Brain microvascular endothelial cell (primary cell): ENCODE results near the gene C9orf78.

Experiments
- DNase-seq: peaks from one replicate; pipeline ENCODE4 v3.0.0-alpha.2; 2020
- H3K27ac ChIP-seq: fragments of 250-450 bp; sonication (Bioruptor Pico); 2 replicates; pipeline ENCODE4 v1.5.1; 2020; ENCODE audit warnings: mild to moderate bottlenecking, moderate library complexity
- H3K27me3 ChIP-seq: fragments of 250-450 bp; sonication (Bioruptor Pico); replicated peaks from 2 replicates; pipeline ENCODE4 v1.5.1; 2020; ENCODE audit warnings: mild to moderate bottlenecking
- H3K36me3 ChIP-seq: fragments of 250-450 bp; sonication (Bioruptor Pico); replicated peaks from 2 replicates; pipeline ENCODE4 v1.5.1; 2020; ENCODE audit warnings: mild to moderate bottlenecking
- H3K4me3 ChIP-seq: 2 replicates; pipeline ENCODE4 v1.5.1; 2011; ENCODE audit warnings: low read depth, mild to moderate bottlenecking, control low read depth, low read length, moderate library complexity
- CTCF ChIP-seq: IDR thresholded peaks from 2 replicates; pipeline ENCODE4 v1.5.1; 2011; ENCODE audit warnings: low read depth, mild to moderate bottlenecking, moderate library complexity, low read length, control low read depth, inconsistent platforms; ENCODE audit errors: missing control alignments
- in situ Hi-C: cut with HindIII; loops from 2 replicates; pipeline ENCODE4 v1.10.0; 2017; ENCODE audit warnings: low sequenced_read_pairs, low pct_ligation_motif_present

Gene C9orf78

DNA sequence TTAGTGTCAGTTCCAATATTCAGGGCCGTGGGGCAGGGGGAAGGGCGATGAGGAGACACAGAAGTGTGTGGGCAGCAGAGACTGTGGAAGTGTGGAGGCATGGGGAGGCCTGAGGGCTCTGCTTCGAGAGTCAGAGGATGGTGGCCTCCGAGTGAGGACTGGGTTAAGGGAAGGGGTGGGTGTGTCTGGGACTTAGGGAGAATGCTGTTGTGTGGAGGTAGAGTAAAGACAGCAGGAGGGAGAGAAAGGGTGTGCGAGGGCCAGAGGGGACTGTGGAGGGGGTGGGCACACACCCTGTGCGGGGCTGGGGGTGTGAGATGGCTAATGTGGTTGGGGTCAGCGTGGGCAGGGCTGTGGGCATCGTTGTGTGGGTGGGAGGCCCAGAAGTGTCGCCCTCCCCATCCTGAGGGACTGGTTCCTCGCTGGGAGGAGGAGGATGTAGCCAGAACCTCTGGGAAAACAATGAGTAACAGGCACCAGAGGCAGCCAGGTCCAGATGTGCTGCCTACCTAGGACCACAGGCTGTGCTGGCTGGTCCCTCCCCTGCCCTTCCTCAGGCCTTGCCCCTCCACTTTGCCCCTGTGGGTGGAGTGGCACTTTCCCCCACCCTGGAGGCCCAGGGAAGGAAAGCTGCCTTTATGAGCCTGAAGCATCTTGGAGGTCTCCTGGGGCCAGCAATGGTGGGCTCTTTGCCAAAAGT, 4.4 kb upstream of the C9orf78 start:
- in situ Hi-C loops, result no loop called here
- peak overlapping the region; percentile 23 for H3K27ac ChIP-seq
- DNase-seq, result no peak
- no peaks in the 10 kb centered on the region for H3K27me3 ChIP-seq
- no peak for TF ChIP-seq CTCF
- H3K36me3 ChIP-seq, result no peaks in the 10 kb centered on the region
- no peak overlapping the region for H3K4me3 ChIP-seq

- in situ Hi-C loops, result no loop called here
- H3K36me3 ChIP-seq, result no peaks in the 10 kb centered on the region
- H3K27me3 ChIP-seq, result no peaks in the 10 kb centered on the region
- TF ChIP-seq CTCF, result peak; percentile 2
- H3K4me3 ChIP-seq, result no peak overlapping the region
- peak; percentile 83 for DNase-seq
- H3K27ac ChIP-seq, result peak overlapping the region; percentile 23
These were observed 3.7 kb upstream of the C9orf78 start for GRCh38 chr9:129838707-129839259.

DNA sequence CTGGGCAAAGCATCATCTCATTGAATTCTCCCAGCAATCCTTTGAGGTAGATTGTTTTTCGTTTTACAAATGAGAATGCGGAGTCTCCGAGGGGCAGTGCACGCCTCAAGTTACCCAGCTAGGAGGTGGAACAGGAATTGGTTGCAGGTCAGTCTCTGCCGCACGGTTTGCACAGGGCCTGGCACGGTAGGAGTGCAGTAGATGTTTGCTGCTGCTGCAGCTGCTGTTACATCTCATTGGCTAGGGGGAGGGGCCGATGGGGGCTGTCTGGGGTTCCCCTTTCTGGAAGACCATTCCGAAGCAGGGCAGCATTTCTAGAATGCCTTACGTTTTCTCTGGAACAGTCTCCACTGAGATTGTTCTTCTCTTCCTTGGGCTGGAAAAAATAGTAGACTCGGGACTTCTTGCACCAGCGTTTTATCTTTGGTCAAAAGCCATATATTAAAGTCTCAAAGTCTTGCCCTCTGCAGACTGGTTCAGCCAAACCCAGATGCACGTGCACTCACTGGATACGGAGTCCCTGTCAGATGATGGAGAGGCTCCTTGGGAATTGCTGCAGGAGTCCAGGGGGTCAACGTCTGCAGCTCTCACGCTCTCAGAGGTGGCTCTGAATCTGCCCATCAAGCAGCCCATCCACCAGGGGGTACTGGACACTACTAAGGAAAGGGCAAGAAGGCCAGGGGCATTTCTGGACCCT, 1.4 kb upstream of the C9orf78 start:
- H3K27ac ChIP-seq, result no peak overlapping the region
- DNase-seq, result no peak
- in situ Hi-C loops, result no loop called here

DNA sequence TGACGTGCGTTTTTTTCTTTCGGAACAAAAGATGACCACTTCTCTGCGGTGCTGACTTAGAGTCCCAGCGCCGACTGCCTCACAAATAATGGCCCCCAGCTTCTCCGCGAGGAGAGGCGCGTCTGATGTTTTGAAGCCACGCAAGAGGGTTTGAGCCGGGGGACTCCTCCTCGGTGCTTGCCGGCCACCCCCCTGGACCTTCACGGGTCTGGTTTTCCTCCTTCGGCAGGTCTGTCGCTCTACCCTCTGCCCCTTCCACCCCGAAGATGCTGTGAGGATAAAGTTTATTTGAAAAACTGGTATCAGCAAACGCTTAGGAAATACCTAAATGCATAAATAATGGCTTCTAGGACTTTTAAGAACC, 767 bp upstream of the C9orf78 start:
- Histone ChIP-seq H3K27me3 (no peaks in the 10 kb centered on the region), H3K4me3 (peak overlapping the region; percentile 96), H3K36me3 (peaks cover 18% of the 10 kb centered on the region), H3K27ac (peak overlapping the region; percentile 62)
- in situ Hi-C loops, result no loop called here
- DNase-seq, result peak; percentile 37
- TF ChIP-seq CTCF, result no peak

More for the DNA sequence above, 1.4 kb upstream of the C9orf78 start:
- no peaks in the 10 kb centered on the region for H3K27me3 ChIP-seq
- H3K36me3 ChIP-seq, result peaks cover 11% of the 10 kb centered on the region
- peak overlapping the region; percentile 96 for H3K4me3 ChIP-seq
- no peak for TF ChIP-seq CTCF

DNA sequence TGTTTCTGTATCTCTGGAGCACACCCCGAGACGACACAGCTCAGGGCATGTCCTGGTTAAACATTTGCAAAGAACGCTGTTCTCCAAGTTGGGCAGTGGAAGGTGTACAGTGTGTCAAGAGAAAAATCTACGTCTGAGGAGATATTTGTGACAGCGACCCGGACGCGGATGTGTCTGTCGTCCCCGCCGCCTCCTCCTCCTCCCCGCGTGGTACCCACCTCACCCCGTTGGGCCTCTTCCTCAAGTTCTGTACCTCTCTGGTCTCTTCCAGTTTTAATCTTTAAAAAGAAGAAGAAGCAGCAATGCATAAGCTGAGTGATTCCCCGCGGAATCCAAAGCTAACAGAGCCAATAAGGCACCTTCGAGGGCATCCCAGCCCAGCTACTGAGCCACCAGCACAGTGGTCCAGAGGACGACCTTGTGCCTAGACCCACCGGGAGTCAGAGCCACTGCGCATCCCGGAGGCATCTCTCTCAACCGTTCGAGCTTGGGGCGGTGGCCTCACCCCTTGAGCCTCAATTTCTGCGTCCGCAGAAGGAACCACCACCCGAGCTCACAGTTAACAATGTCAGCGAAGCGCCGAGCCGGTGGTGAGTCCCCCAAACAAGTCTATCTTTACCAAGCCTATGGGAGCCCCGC, 467 bp downstream of the C9orf78 start:
- H3K27ac ChIP-seq, result peak overlapping the region; percentile 23
- no peak for TF ChIP-seq CTCF
- DNase-seq, result no peak
- H3K27me3 ChIP-seq, result no peaks in the 10 kb centered on the region
- H3K4me3 ChIP-seq, result peak overlapping the region; percentile 96
- in situ Hi-C loops, result no loop called here
- H3K36me3 ChIP-seq, result peaks cover 24% of the 10 kb centered on the region
